HG03060 (cell line): ENCODE data around the gene PLXNA2.

Experiments used
- ATAC-seq: cut with Tn5 transposase; IDR thresholded peaks from one replicate; pipeline ENCODE4 v1.9.1; 2021; ENCODE audit warnings: low read depth, moderate number of reproducible peaks; ENCODE audit not compliant: unreplicated experiment

The PLXNA2 gene

GRCh38 chr1:208183977-208184911, 59.9 kb downstream of the PLXNA2 start:
- no peak for ATAC-seq

- ATAC-seq = no peak
These were observed 61.1 kb downstream of the PLXNA2 start for GRCh38 chr1:208182880-208183645.

- ATAC-seq = no peak
These were observed 62.8 kb downstream of the PLXNA2 start for GRCh38 chr1:208181364-208181763.

GRCh38 chr1:208180421-208180820, 63.8 kb downstream of the PLXNA2 start:
- no peak for ATAC-seq

DNA sequence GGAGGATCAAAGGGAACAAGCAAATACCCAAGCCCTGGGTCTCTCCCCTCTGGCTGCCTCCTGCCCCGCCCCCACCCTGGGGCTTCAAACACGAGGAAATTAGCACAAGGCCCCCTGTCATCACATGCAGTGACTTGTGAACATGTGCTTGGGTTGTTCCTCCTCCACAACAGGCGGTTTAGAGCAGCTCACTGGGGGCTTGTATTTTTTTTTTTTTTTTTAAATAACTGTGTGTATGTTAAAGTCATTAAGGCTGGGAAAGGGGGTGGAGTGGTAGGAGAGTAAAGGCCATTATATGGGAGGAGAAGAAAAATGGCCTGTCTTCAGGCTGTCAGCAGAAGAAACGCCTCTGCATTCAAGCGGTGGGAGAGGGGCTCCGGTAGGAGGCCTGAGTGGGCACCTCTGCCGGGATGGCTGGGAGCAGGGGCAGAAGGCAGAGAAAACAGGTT, 64.2 kb downstream of the PLXNA2 start:
- ATAC-seq = no peak

DNA sequence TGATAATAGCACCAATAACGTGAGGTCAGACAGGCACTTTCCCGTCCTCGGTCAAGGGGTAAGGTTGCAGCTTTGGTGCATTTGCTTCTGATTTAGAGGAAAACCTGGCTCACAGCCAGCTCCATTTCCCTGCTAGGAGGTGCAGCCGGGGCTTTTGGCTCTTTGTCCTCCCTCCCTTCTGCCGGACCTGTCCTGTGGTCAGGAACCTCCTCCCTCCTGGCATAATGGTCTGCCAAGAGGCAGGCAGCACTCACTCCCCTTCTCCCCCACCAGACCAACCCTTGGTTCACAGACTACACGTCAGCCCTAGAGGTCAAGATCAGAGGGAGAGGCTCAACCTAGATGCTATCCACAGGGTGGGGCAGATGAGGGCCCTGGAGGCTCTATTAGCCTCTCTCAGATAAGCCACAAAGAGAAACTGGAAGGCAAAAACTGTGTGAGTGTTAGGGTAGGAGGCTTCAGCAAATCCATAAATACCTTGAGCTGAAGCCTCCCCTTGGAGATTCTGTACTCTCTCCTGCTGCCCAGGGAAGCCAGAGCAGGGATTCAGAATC, 64.8 kb downstream of the PLXNA2 start:
- ATAC-seq = no peak

- ATAC-seq = no peak
These were observed 66.1 kb downstream of the PLXNA2 start for GRCh38 chr1:208178091-208178529.

DNA sequence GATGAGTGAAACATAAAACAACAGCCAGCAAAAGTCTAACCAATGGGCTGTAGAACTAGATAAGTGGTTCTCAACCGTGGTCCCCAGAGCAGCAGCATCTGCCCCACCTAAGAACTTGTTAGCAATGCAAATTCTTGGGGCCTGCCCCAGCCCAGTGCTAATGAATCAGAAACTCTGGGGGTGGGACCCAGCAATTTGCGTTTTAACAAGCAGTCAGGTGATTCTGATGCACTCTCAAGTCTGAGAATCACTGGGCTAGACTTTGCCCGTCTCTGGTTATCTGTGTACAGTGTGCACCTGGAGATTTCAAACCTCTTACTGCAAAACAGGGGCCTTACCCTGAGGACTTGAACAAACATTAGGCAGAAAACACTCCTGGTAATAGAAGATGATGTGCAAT, 66.5 kb downstream of the PLXNA2 start:
- ATAC-seq = peak; percentile 44

GRCh38 chr1:208176649-208177048, 67.5 kb downstream of the PLXNA2 start:
- no peak for ATAC-seq

DNA sequence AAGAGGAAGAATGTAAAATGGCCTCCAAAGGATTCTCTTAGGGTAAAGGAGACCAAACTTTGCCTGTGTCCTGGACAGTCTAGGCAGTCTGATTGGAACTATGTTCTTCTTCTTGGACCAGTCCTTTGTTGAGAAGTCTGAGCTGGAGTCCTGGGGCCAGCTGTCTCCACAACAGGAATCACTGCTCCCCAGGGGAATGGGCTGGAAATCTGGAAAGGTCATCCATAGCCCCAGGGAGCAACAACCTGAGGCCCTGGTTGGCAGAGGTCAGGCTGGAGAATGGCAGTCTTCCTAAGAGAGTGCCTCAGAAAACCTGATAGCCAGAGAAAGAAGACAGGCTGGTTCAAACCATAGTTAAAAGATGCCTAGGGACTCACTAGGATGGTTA, 68.7 kb downstream of the PLXNA2 start:
- no peak for ATAC-seq

DNA sequence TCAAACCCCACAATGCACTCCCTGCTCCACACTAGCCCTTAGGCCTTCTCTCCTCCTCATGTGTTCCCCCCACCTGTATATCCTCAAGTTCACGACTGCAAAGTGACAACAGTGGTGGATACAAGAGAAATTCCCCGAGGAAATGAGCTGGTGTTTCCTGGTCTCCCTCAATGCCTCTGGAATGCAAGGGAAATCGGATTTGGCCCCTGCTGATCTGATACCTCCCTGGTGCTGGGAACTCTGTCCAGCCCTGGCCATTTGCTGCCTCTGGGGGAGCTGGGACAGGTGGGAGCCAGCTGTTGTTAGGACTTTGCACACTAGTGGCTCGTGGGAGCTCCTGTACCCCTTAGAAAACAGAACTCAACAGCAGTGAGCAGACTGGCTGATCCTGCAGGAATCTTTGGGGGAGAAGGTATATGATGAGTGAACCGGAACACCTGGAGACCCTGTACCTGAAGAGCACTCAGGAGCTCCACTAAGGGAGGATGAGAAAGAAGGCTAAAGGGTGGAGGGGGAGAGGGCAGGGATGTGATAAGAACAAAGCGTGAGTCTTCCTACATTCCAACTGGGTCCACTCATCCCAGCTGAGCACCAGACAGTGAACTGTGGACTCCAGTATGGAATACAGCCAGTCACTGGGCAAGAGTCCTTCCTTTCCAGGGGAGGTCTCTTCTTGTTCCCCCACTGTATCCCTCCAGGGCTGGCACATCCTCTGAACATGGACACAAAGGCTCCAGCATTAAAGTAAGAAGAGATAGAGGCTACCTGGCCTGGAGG, 69.3 kb downstream of the PLXNA2 start:
- ATAC-seq = no peak

- ATAC-seq = no peak
These were observed 70.0 kb downstream of the PLXNA2 start for GRCh38 chr1:208174200-208174599.

DNA sequence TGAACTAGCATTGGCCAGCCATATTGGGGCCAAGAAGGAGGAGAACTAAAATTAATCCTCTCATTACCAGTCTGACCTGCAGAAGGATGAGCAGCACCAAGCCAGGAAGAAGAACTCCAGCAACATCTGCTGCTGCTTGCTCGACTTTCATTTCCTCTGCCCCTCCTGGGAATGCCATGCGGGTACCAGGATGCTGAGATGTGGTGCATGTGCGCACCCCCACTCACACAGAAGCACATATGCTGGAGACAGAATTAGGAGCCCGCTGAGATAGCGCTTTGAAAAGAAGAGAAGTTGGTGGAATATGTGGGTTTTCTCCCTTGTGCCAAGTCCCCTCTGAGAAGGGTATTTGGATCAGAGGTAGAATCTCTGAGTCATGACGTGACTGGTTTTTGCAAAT, 70.4 kb downstream of the PLXNA2 start:
- no peak for ATAC-seq

DNA sequence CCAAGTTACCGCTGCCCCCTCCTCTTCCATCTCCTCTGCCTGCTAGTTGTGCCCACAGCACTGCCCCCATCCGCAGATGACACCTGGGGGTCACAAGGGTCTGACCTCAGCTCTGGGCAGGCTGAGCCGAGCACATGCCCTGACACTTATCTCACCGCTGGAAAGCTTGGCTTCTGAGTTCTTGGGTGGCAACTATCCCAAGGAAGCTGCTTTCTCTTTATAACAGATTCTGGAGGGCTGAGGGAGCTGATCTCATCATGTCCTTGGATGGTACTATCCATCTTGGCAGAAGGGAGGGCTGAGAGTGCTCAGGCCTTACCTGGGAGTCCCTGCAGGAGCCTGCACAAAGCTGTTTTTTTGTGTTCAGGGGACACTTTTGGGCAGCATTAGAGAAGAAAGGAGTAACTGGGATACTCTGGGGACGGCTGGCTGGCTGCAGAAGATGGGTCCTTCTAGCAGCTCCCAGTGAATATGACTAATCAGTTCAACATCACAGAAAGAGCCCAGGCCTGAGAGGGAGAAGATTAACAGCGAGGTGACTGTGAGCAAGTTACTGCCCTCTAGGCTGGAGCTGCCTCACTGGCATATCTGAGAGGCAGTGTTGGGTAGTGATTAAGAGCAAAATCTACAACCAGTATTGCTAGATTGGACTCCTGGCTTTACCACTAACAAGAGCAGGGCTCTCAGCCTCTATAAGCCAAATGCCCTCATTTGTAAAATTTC, 71.6 kb downstream of the PLXNA2 start:
- ATAC-seq = no peak

DNA sequence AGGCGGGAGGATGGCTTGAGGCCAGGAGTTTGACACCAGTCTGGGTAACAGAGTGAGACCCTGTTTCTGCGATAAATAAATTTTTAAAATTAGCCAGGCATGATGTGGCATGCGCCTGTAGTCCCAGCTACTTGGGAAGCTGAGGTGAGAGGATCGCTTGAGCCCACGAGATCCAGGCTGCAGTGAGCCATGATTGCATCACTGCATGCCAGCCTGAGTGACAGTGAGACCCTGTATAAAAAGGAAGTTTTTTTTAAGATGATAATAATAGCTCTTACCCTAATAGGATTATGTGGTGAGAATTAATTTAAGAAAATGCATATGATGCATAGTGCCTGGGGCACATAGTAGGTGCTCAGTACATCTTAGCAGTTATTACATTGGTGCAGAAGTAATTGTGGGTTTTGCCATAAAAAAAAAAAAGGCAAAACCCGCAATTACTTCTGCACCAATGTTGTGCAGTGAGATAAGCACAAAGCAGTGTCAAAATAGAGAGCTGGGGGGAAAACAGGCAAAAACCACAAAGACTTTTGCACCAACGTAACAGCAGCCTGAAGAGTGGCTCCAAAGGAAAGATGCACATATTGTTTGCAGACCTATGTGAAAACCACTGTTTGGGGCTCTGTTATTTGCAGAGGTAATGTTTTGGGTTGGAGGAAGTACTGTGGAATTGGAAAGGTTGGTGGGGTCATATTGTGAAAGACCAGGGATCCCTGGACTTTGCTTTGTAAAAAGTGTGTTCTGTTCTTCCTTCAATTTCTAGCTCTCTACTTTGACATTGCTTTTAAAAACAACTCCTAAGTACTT, 72.4 kb downstream of the PLXNA2 start:
- no peak for ATAC-seq

DNA sequence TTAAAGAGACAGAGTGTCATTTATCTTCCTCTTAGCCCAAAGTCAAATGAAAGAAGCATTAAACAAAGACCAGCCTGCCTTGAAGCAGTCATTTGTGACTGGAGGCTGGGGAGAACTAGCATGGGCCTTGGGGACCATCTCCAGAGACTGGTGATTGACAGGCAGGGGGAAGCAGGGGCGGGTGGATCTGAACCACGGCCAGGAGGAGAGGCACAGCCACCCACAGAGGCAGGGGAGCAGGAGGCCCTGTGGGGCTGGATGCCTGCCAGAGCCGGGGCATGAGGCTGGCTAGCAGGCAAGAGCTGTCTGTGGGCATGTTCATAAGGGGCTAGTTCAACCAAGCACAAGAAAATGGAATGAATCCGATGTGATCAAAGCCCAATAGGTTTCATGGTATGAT, 73.9 kb downstream of the PLXNA2 start:
- ATAC-seq = no peak

DNA sequence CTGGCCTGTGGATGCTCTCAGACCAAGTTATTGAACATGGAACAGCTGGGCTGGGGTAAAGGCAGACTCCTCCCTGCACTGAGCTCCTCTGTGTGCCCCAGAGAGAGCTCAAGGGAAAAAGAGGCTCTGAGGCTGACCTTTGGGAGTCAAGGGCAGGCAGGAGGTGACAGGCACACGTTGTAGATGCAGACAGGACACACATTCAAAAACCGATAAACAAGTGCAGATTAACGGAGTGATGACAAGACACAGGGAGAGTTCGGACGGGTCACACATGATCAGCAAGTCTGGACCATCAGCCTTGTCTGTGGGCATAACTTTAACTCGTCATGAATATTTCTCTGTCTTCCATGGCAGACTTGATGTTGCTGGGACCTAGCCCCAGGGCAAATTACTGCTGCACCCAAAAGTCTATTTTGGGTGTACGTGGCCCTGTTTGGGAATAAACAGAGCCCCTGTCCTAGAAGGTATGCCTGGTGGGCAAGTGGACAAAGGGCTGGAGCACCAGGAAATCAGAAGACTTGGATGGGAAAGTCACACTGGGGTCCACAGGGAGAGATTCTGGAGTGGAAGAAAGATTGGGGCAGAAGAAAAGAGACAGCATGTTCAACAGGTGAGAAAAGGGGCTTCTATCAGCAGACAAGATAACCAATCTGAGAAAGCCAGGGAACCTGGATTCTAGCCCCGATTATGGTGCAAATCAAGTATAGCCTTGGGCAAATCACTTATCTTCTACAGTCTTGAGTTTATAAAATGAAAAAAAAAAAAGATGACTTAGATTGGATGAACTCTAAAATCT, 74.9 kb downstream of the PLXNA2 start:
- no peak for ATAC-seq

DNA sequence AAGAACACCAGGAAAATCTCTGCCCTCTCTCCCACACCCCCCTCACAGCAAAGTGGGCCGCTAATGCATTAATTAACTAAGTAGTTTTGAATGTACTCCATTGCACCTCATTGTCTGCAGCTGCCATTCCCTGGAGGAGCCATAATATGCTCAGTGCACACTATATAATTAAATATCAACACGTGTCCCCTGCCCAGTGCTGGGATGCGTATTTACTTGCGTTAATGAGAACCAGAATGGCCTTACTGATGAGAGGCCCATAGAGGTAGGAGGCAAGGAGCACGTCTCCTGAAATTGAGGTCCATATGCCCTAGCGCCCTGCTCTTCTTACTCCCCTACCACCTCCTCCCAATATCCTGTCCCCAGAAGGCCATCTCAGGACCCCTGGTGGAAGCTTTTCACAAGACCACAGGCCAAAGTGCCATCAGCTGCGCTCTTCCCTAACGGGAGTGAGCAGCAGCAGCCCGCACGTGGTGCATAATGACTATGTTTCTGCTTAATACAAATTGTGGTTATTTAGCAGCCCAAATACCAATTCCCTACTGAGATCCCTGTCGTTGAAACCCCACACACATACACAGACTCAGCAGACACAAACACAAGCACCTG, 76.8 kb downstream of the PLXNA2 start:
- no peak for ATAC-seq
